H1 (cell line): ENCODE data around the gene SPOCK3. TPM values are rescaled to one million over a fixed set of nuclear protein-coding genes. Genes with fewer than 3 reads are reported as not detected.

Experiments used
- CTCF ChIA-PET: fragments of 300-600 bp; sonication (Branson Sonifier 250); formaldehyde crosslinking; loops from one replicate; lab custom pipeline; 2021; ENCODE audit not compliant: partially characterized antibody; lab: Charles Lee
- POLR2A ChIA-PET: fragments of 300-600 bp; sonication (Branson Sonifier 250); formaldehyde crosslinking; loops from one replicate; lab custom pipeline; 2021; ENCODE audit warnings: inconsistent platforms; ENCODE audit not compliant: partially characterized antibody; lab: Charles Lee
- DNase-seq, 2 experiments: peaks; one replicate each; pipeline versions ENCODE4 v3.0.0 to v3.0.0-alpha.2; 2010 to 2022; ENCODE audit warnings: low spot score in 2 of 2, low read depth in 1 of 2, mixed read lengths in 1 of 2
- FAIRE-seq: peaks from 2 replicates; lab custom pipeline; 2011; peaks lifted over from hg19 to GRCh38; lab: Jason Lieb, UNC
- H2AFZ ChIP-seq: 2 replicates; pipeline ENCODE4 v1.8.1; 2012; ENCODE audit warnings: low read length, inconsistent platforms
- H2AK5ac ChIP-seq: 2 replicates; pipeline ENCODE4 v1.6.1; 2013; ENCODE audit warnings: low read depth, low read length
- H2BK120ac ChIP-seq: replicated peaks from 2 replicates; pipeline ENCODE3; 2013; ENCODE audit warnings: low read depth, low read length, inconsistent platforms
- H2BK12ac ChIP-seq: 2 replicates; pipeline ENCODE4 v1.6.1; 2013; ENCODE audit warnings: low read depth, low read length
- H2BK15ac ChIP-seq: 2 replicates; pipeline ENCODE4 v1.6.1; 2013; ENCODE audit warnings: low read length
- H2BK20ac ChIP-seq: 2 replicates; pipeline ENCODE4 v1.6.1; 2013; ENCODE audit warnings: low read length
- H2BK5ac ChIP-seq: 2 replicates; pipeline ENCODE4 v1.6.1; 2013; ENCODE audit warnings: low read depth, low read length
- H3K14ac ChIP-seq: 2 replicates; pipeline ENCODE4 v1.6.1; 2013; ENCODE audit warnings: inconsistent platforms; ENCODE audit not compliant: insufficient read length
- H3K18ac ChIP-seq: 2 replicates; pipeline ENCODE4 v1.6.1; 2013; ENCODE audit warnings: low read length; ENCODE audit errors: extremely low read depth
- H3K23ac ChIP-seq: 2 replicates; pipeline ENCODE4 v1.6.1; 2013; ENCODE audit warnings: inconsistent platforms; ENCODE audit not compliant: insufficient read length
- H3K23me2 ChIP-seq: 2 replicates; pipeline ENCODE4 v1.6.1; 2013; ENCODE audit warnings: low read depth, low read length
- H3K27ac ChIP-seq: 2 replicates; pipeline ENCODE4 v1.6.1; 2011; ENCODE audit warnings: low read depth, low read length, inconsistent platforms
- H3K27me3 ChIP-seq, 4 experiments: replicated peaks in 1 of 4; 1 replicate in 1 of 4; 2 replicates in 3 of 4; pipeline versions ENCODE4 v1.6.1 to v1.8.1; 2011 to 2013; ENCODE audit warnings: low read length in 3 of 4, mild to moderate bottlenecking in 3 of 4, inconsistent platforms in 2 of 4, mixed read lengths in 2 of 4, moderate library complexity in 1 of 4; ENCODE audit not compliant: control insufficient read depth in 3 of 4, insufficient read depth in 3 of 4; ENCODE audit errors: extremely low read depth in 1 of 4
- H3K36me3 ChIP-seq, 4 experiments: 2 replicates each; pipeline versions ENCODE4 v1.6.1 to v1.8.1; 2011 to 2013; ENCODE audit warnings: mild to moderate bottlenecking in 4 of 4, low read length in 3 of 4, moderate library complexity in 2 of 4, control low read depth in 1 of 4, inconsistent platforms in 1 of 4; ENCODE audit not compliant: insufficient read depth in 4 of 4, control insufficient read depth in 2 of 4
- H3K4ac ChIP-seq: replicated peaks from 2 replicates; pipeline ENCODE3; 2013; ENCODE audit warnings: low read length, low read depth, mixed read lengths, inconsistent platforms; ENCODE audit not compliant: insufficient read length
- H3K4me1 ChIP-seq, 4 experiments: replicated peaks in 1 of 4; 1 replicate in 1 of 4; 2 replicates in 3 of 4; pipeline versions ENCODE4 v1.6.1 to v1.8.1; 2011 to 2013; ENCODE audit warnings: low read length in 3 of 4, inconsistent platforms in 2 of 4, mixed read lengths in 1 of 4; ENCODE audit not compliant: insufficient read depth in 4 of 4, control insufficient read depth in 3 of 4
- H3K4me2 ChIP-seq, 2 experiments: 2 replicates each; pipeline versions ENCODE4 v1.6.1 to v1.8.1; 2011 to 2013; ENCODE audit warnings: low read depth in 2 of 2, low read length in 2 of 2, control low read depth in 1 of 2, inconsistent platforms in 1 of 2, mild to moderate bottlenecking in 1 of 2; ENCODE audit not compliant: insufficient read depth in 1 of 2
- H3K4me3 ChIP-seq, 4 experiments: fragments of 200-600, 300-600 bp in 1 of 4; sonication (generic), shearing (Covaris generic), sonication (Bioruptor Twin) in 1 of 4; 2 replicates each; pipeline versions ENCODE4 v1.5.1 to v1.8.1; 2011 to 2016; ENCODE audit warnings: low read length in 4 of 4, low read depth in 3 of 4, control low read depth in 2 of 4, inconsistent platforms in 2 of 4, mild to moderate bottlenecking in 2 of 4, mixed read lengths in 1 of 4, moderate library complexity in 1 of 4; ENCODE audit not compliant: insufficient read depth in 2 of 4; ENCODE audit errors: extremely low read depth in 1 of 4
- H3K56ac ChIP-seq: replicated peaks from 2 replicates; pipeline ENCODE3; 2013; ENCODE audit warnings: low read depth, mild to moderate bottlenecking, mixed read lengths, low read length, inconsistent platforms; ENCODE audit not compliant: insufficient read length
- H3K79me1 ChIP-seq: 2 replicates; pipeline ENCODE4 v1.6.1; 2013; ENCODE audit warnings: low read depth, low read length, control low read depth
- H3K79me2 ChIP-seq, 2 experiments: 2 replicates each; pipeline versions ENCODE4 v1.6.1 to v1.8.1; 2012 to 2013; ENCODE audit warnings: low read length in 2 of 2, mild to moderate bottlenecking in 2 of 2, inconsistent platforms in 1 of 2; ENCODE audit not compliant: insufficient read depth in 2 of 2, control insufficient read depth in 1 of 2
- H3K9ac ChIP-seq, 4 experiments: replicated peaks in 1 of 4; 1 replicate in 1 of 4; 2 replicates in 3 of 4; pipeline versions ENCODE4 v1.6.1 to v1.8.1; 2011 to 2013; ENCODE audit warnings: low read depth in 3 of 4, low read length in 3 of 4, control low read depth in 2 of 4, mild to moderate bottlenecking in 2 of 4, moderate library complexity in 2 of 4, inconsistent platforms in 1 of 4; ENCODE audit errors: extremely low read depth in 1 of 4
- H3K9me3 ChIP-seq, 2 experiments: 2 replicates each; pipeline versions ENCODE4 v1.6.1 to v1.8.1; 2012 to 2013; ENCODE audit warnings: mild to moderate bottlenecking in 2 of 2, moderate library complexity in 2 of 2, control low read depth in 1 of 2, inconsistent platforms in 1 of 2, low read depth in 1 of 2, low read length in 1 of 2, mixed read lengths in 1 of 2; ENCODE audit not compliant: insufficient read depth in 2 of 2
- H4K20me1 ChIP-seq, 2 experiments: replicated peaks in 1 of 2; 2 replicates each; pipeline versions ENCODE3 to v1.8.1; 2011 to 2013; ENCODE audit warnings: inconsistent platforms in 2 of 2, low read length in 2 of 2, mild to moderate bottlenecking in 1 of 2; ENCODE audit not compliant: insufficient read depth in 2 of 2, control insufficient read depth in 1 of 2
- H4K5ac ChIP-seq: 2 replicates; pipeline ENCODE4 v1.6.1; 2013; ENCODE audit warnings: low read length, low read depth, mixed read lengths, inconsistent platforms; ENCODE audit not compliant: insufficient read length
- H4K8ac ChIP-seq: 2 replicates; pipeline ENCODE4 v1.8.0; 2013; ENCODE audit warnings: mild to moderate bottlenecking, moderate library complexity, low read length, inconsistent platforms; ENCODE audit not compliant: insufficient read depth; ENCODE audit errors: extremely low read depth
- H4K91ac ChIP-seq: replicated peaks from 2 replicates; pipeline ENCODE3; 2013; ENCODE audit warnings: low read length, mixed read lengths, inconsistent platforms; ENCODE audit not compliant: insufficient read length
- BRCA1 ChIP-seq: IDR thresholded peaks from 2 replicates; pipeline ENCODE4 v1.6.1; 2012; ENCODE audit warnings: low read depth, low read length, improper control_type of control experiment
- CBX8 ChIP-seq: fragments of 300-800, 300-1000 bp; sonication (generic); IDR thresholded peaks from 2 replicates; pipeline ENCODE4 v1.7.1; 2016; ENCODE audit warnings: low read depth, low read length, borderline replicate concordance
- GABPA ChIP-seq: IDR thresholded peaks from 2 replicates; pipeline ENCODE4 v1.6.1; 2011; ENCODE audit warnings: mild to moderate bottlenecking, low read length, moderate library complexity, borderline replicate concordance; ENCODE audit not compliant: insufficient read depth
- HDAC2 ChIP-seq, 2 experiments: fragments of 300-600 bp in 1 of 2; sonication (generic) in 1 of 2; IDR thresholded peaks; 2 replicates each; pipeline ENCODE4 v1.6.1; 2011 to 2012; ENCODE audit warnings: low read depth in 2 of 2, low read length in 2 of 2, mild to moderate bottlenecking in 2 of 2, moderate library complexity in 2 of 2, borderline replicate concordance in 1 of 2, inconsistent platforms in 1 of 2
- JUN ChIP-seq: IDR thresholded peaks from 2 replicates; pipeline ENCODE4 v1.6.1; 2011; ENCODE audit warnings: low read depth, mild to moderate bottlenecking, improper control_type of control experiment, low read length
- SAP30 ChIP-seq: fragments of 300-600 bp; sonication (generic); IDR thresholded peaks from 2 replicates; pipeline ENCODE4 v1.7.1; 2012; ENCODE audit warnings: low read length, moderate library complexity, mild to moderate bottlenecking, inconsistent platforms; ENCODE audit not compliant: insufficient read depth, insufficient replicate concordance
- SIN3A ChIP-seq, 2 experiments: IDR thresholded peaks in 1 of 2; conservative IDR thresholded peaks in 1 of 2; 2 replicates each; pipeline ENCODE4 v1.6.1; 2011 to 2012; ENCODE audit warnings: low read length in 2 of 2, improper control_type of control experiment in 1 of 2, low read depth in 1 of 2, mild to moderate bottlenecking in 1 of 2
- SIRT6 ChIP-seq: IDR thresholded peaks from one replicate; pipeline ENCODE4 v1.7.1; 2012; ENCODE audit warnings: low read length, inconsistent platforms
- SP2 ChIP-seq: IDR thresholded peaks from 2 replicates; pipeline ENCODE4 v1.6.1; 2012; ENCODE audit warnings: mild to moderate bottlenecking, low read length, inconsistent platforms
- TCF12 ChIP-seq: IDR thresholded peaks from 2 replicates; pipeline ENCODE4 v1.6.1; 2011; ENCODE audit warnings: low read depth, mild to moderate bottlenecking, low read length
- TEAD4 ChIP-seq: IDR thresholded peaks from 2 replicates; pipeline ENCODE4 v1.6.1; 2012; ENCODE audit warnings: low read depth, low read length, inconsistent platforms, mixed read lengths
- WGBS, 2 experiments: shearing (Covaris generic) in 1 of 2; methylation state at CpG; one replicate each; pipeline versions ENCODE4 v1.1.6 to v1.1.7; 2013 to 2015; ENCODE audit warnings: low lambda C conversion rate in 2 of 2, mixed read lengths in 2 of 2, inconsistent platforms in 1 of 2, low coverage in 1 of 2, missing lambda C conversion rate in 1 of 2; ENCODE audit not compliant: insufficient replicate concordance in 2 of 2, insufficient coverage in 1 of 2, insufficient read length in 1 of 2; ENCODE audit errors: extremely low coverage in 1 of 2, missing lambda C conversion rate in 1 of 2; 5-methylcytosine and 5-hydroxymethylcytosine counted together
- polyA plus RNA-seq, 7 experiments: library from polyadenylated mRNA; depleted of rRNA in 3 of 7; stranded (reverse) in 5 of 7; unstranded in 2 of 7; fragments of >200 nt in 5 of 7; fragments of 200-250 nt in 2 of 7; gene quantifications; 1 replicate in 5 of 7; 2 replicates in 1 of 7; 4 replicates in 1 of 7; pipeline versions ENCODE4 v1.2.1 to v1.2.3, GENCODE V29; 2011 to 2013; ENCODE audit warnings: missing spikeins in 2 of 7, mixed read lengths in 2 of 7
- total RNA-seq: library from RNA; stranded (reverse); fragmentation: NEBNext Ultra II Directional; extraction: Animal tissue kit (Norgen Biotek cat#: 25700); gene quantifications from 2 replicates; pipeline ENCODE4 v1.2.1, GENCODE V29; 2021
- TF ChIP-seq, protein P1 (sequence below), 3 experiments: IDR thresholded peaks; 1 replicate in 2 of 3; 2 replicates in 1 of 3; pipeline versions ENCODE4 v1.5.1 to v1.6.1; 2011; ENCODE audit warnings: low read length in 3 of 3, mild to moderate bottlenecking in 3 of 3, inconsistent platforms in 2 of 3, low read depth in 1 of 3, moderate library complexity in 1 of 3; ENCODE audit not compliant: insufficient read depth in 1 of 3; ENCODE audit errors: control extremely low read depth in 1 of 3

SPOCK3 gene
- total and polyA plus RNA-seq, 2 of the 8 experiments (the other 6 are each of a cell fraction or from before 2014, with no cell fraction given): 0.14 to 0.60 TPM

DNA sequence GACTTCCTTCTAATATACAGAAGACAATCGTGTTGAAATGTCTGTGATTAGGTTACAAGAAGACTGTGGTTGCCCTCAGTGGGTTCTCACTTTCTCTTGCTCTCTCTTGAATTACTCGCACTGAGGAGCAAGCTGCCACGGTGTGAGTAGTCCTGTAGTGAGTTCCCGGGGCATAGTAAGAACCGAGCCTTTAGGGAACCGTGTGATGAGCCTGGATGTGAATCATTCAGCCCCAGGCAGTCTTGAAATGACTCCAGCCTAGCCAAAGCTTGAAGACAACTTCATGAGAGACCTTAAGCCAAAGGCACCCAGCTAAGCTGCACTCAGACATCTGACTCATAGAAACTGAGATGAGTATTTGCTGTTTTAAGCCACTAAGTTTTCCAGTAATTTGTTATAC is 292.7 kb downstream of the SPOCK3 start:
- no peak for FAIRE-seq
- 88% methylated on average over 6 of the region's 6 CpGs; no CpG with 5 or more reads in 1 of the 2 experiments for whole genome bisulfite sequencing, 2 experiments
- no peak overlapping the region for H3K27ac ChIP-seq
- no peak for TF ChIP-seq TCF12
- no peak for TF ChIP-seq SP2
- no peak for TF ChIP-seq SIRT6
- no peak for TF ChIP-seq CBX8
- TF ChIP-seq JUN: no peak
- TF ChIP-seq SAP30: no peak
- no peak for TF ChIP-seq SIN3A (conservative IDR thresholded peaks at IDR 0.05 in 1 of 2, IDR thresholded peaks at IDR 0.05 in 1 of 2; ENCODE audit: low read depth in 1 of 2, low read length in 2 of 2)
- TF ChIP-seq TEAD4: no peak
- TF ChIP-seq, protein P1, sequence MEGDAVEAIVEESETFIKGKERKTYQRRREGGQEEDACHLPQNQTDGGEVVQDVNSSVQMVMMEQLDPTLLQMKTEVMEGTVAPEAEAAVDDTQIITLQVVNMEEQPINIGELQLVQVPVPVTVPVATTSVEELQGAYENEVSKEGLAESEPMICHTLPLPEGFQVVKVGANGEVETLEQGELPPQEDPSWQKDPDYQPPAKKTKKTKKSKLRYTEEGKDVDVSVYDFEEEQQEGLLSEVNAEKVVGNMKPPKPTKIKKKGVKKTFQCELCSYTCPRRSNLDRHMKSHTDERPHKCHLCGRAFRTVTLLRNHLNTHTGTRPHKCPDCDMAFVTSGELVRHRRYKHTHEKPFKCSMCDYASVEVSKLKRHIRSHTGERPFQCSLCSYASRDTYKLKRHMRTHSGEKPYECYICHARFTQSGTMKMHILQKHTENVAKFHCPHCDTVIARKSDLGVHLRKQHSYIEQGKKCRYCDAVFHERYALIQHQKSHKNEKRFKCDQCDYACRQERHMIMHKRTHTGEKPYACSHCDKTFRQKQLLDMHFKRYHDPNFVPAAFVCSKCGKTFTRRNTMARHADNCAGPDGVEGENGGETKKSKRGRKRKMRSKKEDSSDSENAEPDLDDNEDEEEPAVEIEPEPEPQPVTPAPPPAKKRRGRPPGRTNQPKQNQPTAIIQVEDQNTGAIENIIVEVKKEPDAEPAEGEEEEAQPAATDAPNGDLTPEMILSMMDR (IDR thresholded peaks at IDR 0.05; ENCODE audit: control extremely low read depth in 1 of 3, insufficient read depth in 1 of 3, low read depth in 1 of 3, low read length in 3 of 3): no peak
- no peak for TF ChIP-seq BRCA1
- no peak for TF ChIP-seq GABPA
- TF ChIP-seq HDAC2 (IDR thresholded peaks at IDR 0.05; ENCODE audit: borderline replicate concordance in 1 of 2, low read depth in 2 of 2, low read length in 2 of 2): no peak

More for the DNA sequence above, 292.7 kb downstream of the SPOCK3 start:
- Histone ChIP-seq H3K4me2 (no peak overlapping the region), H3K14ac (no peak overlapping the region), H3K4me3 (no peak overlapping the region), H3K4me1 (no peaks in the 10 kb centered on the region), H3K36me3 (no peaks in the 10 kb centered on the region), H2BK12ac (no peak overlapping the region), H2BK20ac (no peak overlapping the region), H2AFZ (no peak overlapping the region), H3K56ac (no peak overlapping the region), H4K5ac (no peak overlapping the region), H3K79me2 (no peaks in the 10 kb centered on the region), H2BK120ac (no peak overlapping the region), H3K27me3 (no peaks in the 10 kb centered on the region), H3K4ac (no peak overlapping the region), H3K79me1 (no peaks in the 10 kb centered on the region), H4K20me1 (no peaks in the 10 kb centered on the region), H3K23ac (no peak overlapping the region), H2BK5ac (no peak overlapping the region), H2BK15ac (no peak overlapping the region), H4K8ac (no peak overlapping the region), H2AK5ac (no peak overlapping the region), H3K23me2 (no peaks in the 10 kb centered on the region), H4K91ac (no peak overlapping the region), H3K18ac (no peak overlapping the region), H3K9ac (no peak overlapping the region), H3K9me3 (no peaks in the 10 kb centered on the region)
- POLR2A ChIA-PET: no interaction called here
- DNase-seq: no peak
- CTCF ChIA-PET: no interaction called here
